ENCODE data around the gene RHOA.

Gene RHOA

GRCh38 chr3:49411968-49412631 is at the start of gene RHOA, which contains the start of gene TCTA:
Gene RHOA (minus strand): TSS chr3:49411976. CDS start chr3:49375589, 36,387 bp downstream.
Gene TCTA (plus strand): TSS chr3:49412423. CDS start chr3:49412427, 4 bp downstream.
- TF ChIP-seq TAF1 (IDR thresholded peaks at IDR 0.05; ENCODE audit: low read depth) (peak; percentile 76), CREB1 (IDR thresholded peaks at IDR 0.05; ENCODE audit: low read depth) (no peak), MAX (IDR thresholded peaks at IDR 0.05) (peak; percentile 78), YY1 (IDR thresholded peaks at IDR 0.05; ENCODE audit: low read depth) (peak; percentile 93), ZBTB7A (IDR thresholded peaks at IDR 0.05; ENCODE audit: low read depth) (0 out of 2 replicates have a peak, but pooled peaks have one; percentile 34), REST (IDR thresholded peaks at IDR 0.05; ENCODE audit: low read depth) (no peak)

- TF ChIP-seq TAF1 (IDR thresholded peaks at IDR 0.05; ENCODE audit: low read depth), result no peak
- TF ChIP-seq USF1 (IDR thresholded peaks at IDR 0.05), result no peak
- no peak for TF ChIP-seq CEBPB (IDR thresholded peaks at IDR 0.05)
- TF ChIP-seq TCF12 (IDR thresholded peaks at IDR 0.05; ENCODE audit: low read depth), result no peak
- no peak for TF ChIP-seq EGR1 (IDR thresholded peaks at IDR 0.05)
- no peak for TF ChIP-seq FOXM1 (IDR thresholded peaks at IDR 0.05; ENCODE audit: borderline replicate concordance, low read depth)
- TF ChIP-seq REST (IDR thresholded peaks at IDR 0.05; ENCODE audit: low read depth), result no peak
- TF ChIP-seq MAX (IDR thresholded peaks at IDR 0.05), result no peak
- no peak for TF ChIP-seq YY1 (IDR thresholded peaks at IDR 0.05; ENCODE audit: low read depth)
- TF ChIP-seq EP300 (IDR thresholded peaks at IDR 0.05; ENCODE audit: borderline replicate concordance), result no peak
- TF ChIP-seq TEAD4 (IDR thresholded peaks at IDR 0.05), result no peak
- no peak for TF ChIP-seq ZBTB7A (IDR thresholded peaks at IDR 0.05; ENCODE audit: low read depth)
- TF ChIP-seq CREB1 (IDR thresholded peaks at IDR 0.05; ENCODE audit: low read depth), result no peak
- TF ChIP-seq RAD21 (IDR thresholded peaks at IDR 0.05; ENCODE audit: low read depth), result no peak
- no peak for TF ChIP-seq NFIC (IDR thresholded peaks at IDR 0.05)
Measured at GRCh38 chr3:49460956-49461355, 49.2 kb upstream of the RHOA start.

GRCh38 chr3:49460188-49460890 is 48.6 kb upstream of the RHOA start:
- no peak for TF ChIP-seq YY1 (IDR thresholded peaks at IDR 0.05; ENCODE audit: low read depth)
- TF ChIP-seq ZBTB7A (IDR thresholded peaks at IDR 0.05; ENCODE audit: low read depth), result no peak
- no peak for TF ChIP-seq REST (IDR thresholded peaks at IDR 0.05; ENCODE audit: low read depth)
- no peak for TF ChIP-seq TAF1 (IDR thresholded peaks at IDR 0.05; ENCODE audit: low read depth)
- no peak for TF ChIP-seq TCF12 (IDR thresholded peaks at IDR 0.05; ENCODE audit: low read depth)
- TF ChIP-seq NFIC (IDR thresholded peaks at IDR 0.05), result no peak
- no peak for TF ChIP-seq TEAD4 (IDR thresholded peaks at IDR 0.05)
- TF ChIP-seq USF1 (IDR thresholded peaks at IDR 0.05), result no peak
- TF ChIP-seq EGR1 (IDR thresholded peaks at IDR 0.05), result no peak
- TF ChIP-seq EP300 (IDR thresholded peaks at IDR 0.05; ENCODE audit: borderline replicate concordance), result no peak

- TF ChIP-seq USF1 (IDR thresholded peaks at IDR 0.05) (no peak), TEAD4 (IDR thresholded peaks at IDR 0.05) (peak; percentile 19; the same call in 1 of the 2 replicates)
Measured at GRCh38 chr3:49456466-49456865, 44.7 kb upstream of the RHOA start.
